ENCODE measurements around the gene IPO7. TPM values are rescaled to one million over a fixed set of nuclear protein-coding genes. Genes with fewer than 3 reads are reported as not detected.

Gene IPO7
- total RNA-seq, 4 donors from 2014 or later = 53.9 to 70.0 (median 65.3) TPM

GRCh38 chr11:9473408-9473807 is 89.0 kb downstream of the IPO7 start:
- TF ChIP-seq CTCF (IDR thresholded peaks at IDR 0.05) = no peak
- no peak for TF ChIP-seq POLR2A (IDR thresholded peaks at IDR 0.05)
- intact Hi-C loops (cut with DNase I; ENCODE audit: low total_unique reads) = no loop called here
- no peak overlapping the region for H3K4me3 ChIP-seq (ENCODE audit: low read depth, poor library complexity, severe bottlenecking)
- no peak for DNase-seq (ENCODE audit: low spot score in 2 of 2)

DNA sequence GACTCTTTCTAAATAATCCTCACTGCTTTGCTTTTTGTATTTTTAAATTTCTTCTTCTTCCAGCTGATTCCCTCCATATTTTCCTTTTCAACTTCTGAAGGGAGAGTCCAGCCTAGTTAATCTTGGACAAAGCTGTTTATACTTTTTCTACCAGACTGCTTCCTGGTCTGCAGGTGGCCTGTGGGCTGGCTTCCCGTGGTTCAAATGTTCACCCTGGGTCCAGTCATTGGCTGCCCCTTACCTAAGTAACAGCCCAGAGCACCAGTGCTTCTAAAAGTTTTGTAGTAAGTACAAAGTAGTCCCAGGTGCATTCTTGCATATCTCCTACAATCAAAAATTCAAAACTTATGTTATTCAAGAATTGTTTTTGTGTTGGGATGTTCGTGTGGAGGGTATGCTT is 95.4 kb downstream of the IPO7 start:
- no peak overlapping the region for H3K4me3 ChIP-seq (ENCODE audit: low read depth, poor library complexity, severe bottlenecking)
- 86 to 90% methylated on average over 2 of the region's 2 CpGs for WGBS, 2 donors
- no peak for TF ChIP-seq POLR2A (IDR thresholded peaks at IDR 0.05)
- TF ChIP-seq CTCF (IDR thresholded peaks at IDR 0.05) = no peak
- intact Hi-C loops (cut with DNase I; ENCODE audit: low total_unique reads) = no loop called here
- no peak for DNase-seq (ENCODE audit: low spot score in 2 of 2)

- 70 to 82% methylated on average over 3 of the region's 3 CpGs for WGBS, 2 donors
Observed at GRCh38 chr11:9489080-9489765, 104.8 kb downstream of the IPO7 start.

DNA sequence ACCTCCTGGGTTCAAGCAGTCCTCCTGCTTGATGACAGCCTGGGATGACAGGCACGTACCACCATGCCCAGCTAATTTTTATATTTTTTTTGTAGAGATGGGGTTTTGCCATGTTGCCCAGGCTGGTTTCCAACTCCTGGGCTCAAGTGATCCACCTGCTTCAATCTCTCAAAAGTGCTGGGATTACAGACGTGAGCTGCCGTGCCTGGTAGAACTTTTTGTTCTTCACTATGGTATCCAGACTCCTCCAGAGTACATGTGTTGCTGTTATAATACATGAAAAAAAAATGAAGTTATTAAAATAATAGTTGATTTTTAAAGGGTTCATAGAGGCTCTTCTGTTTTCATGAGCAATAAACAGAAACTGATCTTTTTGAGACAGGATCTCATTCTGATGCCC is 105.9 kb downstream of the IPO7 start:
- DNase-seq (ENCODE audit: low spot score in 2 of 2) = no peak
- 96% methylated on average over 3 of the region's 3 CpGs for WGBS, 2 donors
- intact Hi-C loops (cut with DNase I; ENCODE audit: low total_unique reads) = no loop called here
- H3K4me3 ChIP-seq (ENCODE audit: low read depth, poor library complexity, severe bottlenecking) = no peak overlapping the region
- TF ChIP-seq POLR2A (IDR thresholded peaks at IDR 0.05) (no peak), CTCF (IDR thresholded peaks at IDR 0.05) (no peak)

More at GRCh38 chr11:9489080-9489765, 104.8 kb downstream of the IPO7 start:
- intact Hi-C loops (cut with DNase I; ENCODE audit: low total_unique reads) = no loop called here
- DNase-seq (ENCODE audit: low spot score in 2 of 2) = no peak
- TF ChIP-seq CTCF (IDR thresholded peaks at IDR 0.05) (no peak), POLR2A (IDR thresholded peaks at IDR 0.05) (no peak)
- no peak overlapping the region for H3K4me3 ChIP-seq (ENCODE audit: low read depth, poor library complexity, severe bottlenecking)

GRCh38 chr11:9493492-9493891 is 109.0 kb downstream of the IPO7 start:
- 31 to 38% methylated on average over 1 of the region's 1 CpG for WGBS, 2 donors
- TF ChIP-seq CTCF (IDR thresholded peaks at IDR 0.05) (no peak), POLR2A (IDR thresholded peaks at IDR 0.05) (no peak)
- no peak overlapping the region for H3K4me3 ChIP-seq (ENCODE audit: low read depth, poor library complexity, severe bottlenecking)
- intact Hi-C loops (cut with DNase I; ENCODE audit: low total_unique reads) = no loop called here
- DNase-seq (ENCODE audit: low spot score in 2 of 2) = no peak

GRCh38 chr11:9494316-9494715 is 109.9 kb downstream of the IPO7 start:
- no peak overlapping the region for H3K4me3 ChIP-seq (ENCODE audit: low read depth, poor library complexity, severe bottlenecking)
- TF ChIP-seq CTCF (IDR thresholded peaks at IDR 0.05) = no peak
- TF ChIP-seq POLR2A (IDR thresholded peaks at IDR 0.05) = no peak
- intact Hi-C loops (cut with DNase I; ENCODE audit: low total_unique reads) = no loop called here
- DNase-seq (ENCODE audit: low spot score in 2 of 2) = no peak
- WGBS, 2 donors = 97 to 98% methylated on average over 3 of the region's 3 CpGs

Measured in lower leg skin (tissue), 4 donors.